Measurements from ENCODE around the gene GGNBP2.

Gene GGNBP2

GRCh38 chr17:36544307-36545076 is at the start of gene GGNBP2:
Gene GGNBP2, plus strand, starts transcription at chr17:36544919. Its CDS starts 806 bp downstream, at chr17:36545725.
- no peaks in the 10 kb centered on the region for H3K9me3 ChIP-seq (ENCODE audit: control insufficient read depth in 2 of 2, low read length in 2 of 2)
- H3K4me1 ChIP-seq (ENCODE audit: control insufficient read depth, insufficient read depth, low read length): peaks cover 32% of the 10 kb centered on the region
- no peaks in the 10 kb centered on the region for H3K27me3 ChIP-seq (ENCODE audit: control insufficient read depth in 1 of 2, insufficient read depth in 2 of 2, low read length in 2 of 2)
- no peaks in the 10 kb centered on the region for H3K36me3 ChIP-seq (ENCODE audit: control insufficient read depth in 2 of 2, insufficient read depth in 2 of 2, low read length in 2 of 2)
- peak within 1 kb of the TSS; percentile 99 for H3K27ac ChIP-seq (ENCODE audit: low read length)
- peak within 1 kb of the TSS; percentile 86 to 98 for H3K4me3 ChIP-seq (ENCODE audit: low read length in 2 of 2)
- H3K9ac ChIP-seq (ENCODE audit: low read length in 2 of 2): peak within 1 kb of the TSS; percentile 94 to 99

GRCh38 chr17:36495076-36495578 is 49.6 kb upstream of the GGNBP2 start:
- Histone ChIP-seq H3K4me1 (ENCODE audit: control insufficient read depth, insufficient read depth, low read length) (no peaks in the 10 kb centered on the region), H3K9ac (ENCODE audit: low read length in 2 of 2) (no peak overlapping the region), H3K36me3 (ENCODE audit: control insufficient read depth in 2 of 2, insufficient read depth in 2 of 2, low read length in 2 of 2) (peaks cover 49 to 57% of the 10 kb centered on the region in 2 donors), H3K27ac (ENCODE audit: low read length) (no peak overlapping the region), H3K4me3 (ENCODE audit: low read length in 2 of 2) (no peak overlapping the region), H3K27me3 (ENCODE audit: control insufficient read depth in 1 of 2, insufficient read depth in 2 of 2, low read length in 2 of 2) (no peaks in the 10 kb centered on the region), H3K9me3 (ENCODE audit: control insufficient read depth in 2 of 2, low read length in 2 of 2) (no peaks in the 10 kb centered on the region)

GRCh38 chr17:36496018-36496789 is 48.5 kb upstream of the GGNBP2 start:
- Histone ChIP-seq H3K9me3 (ENCODE audit: control insufficient read depth in 2 of 2, low read length in 2 of 2) (no peaks in the 10 kb centered on the region), H3K27ac (ENCODE audit: low read length) (no peak overlapping the region), H3K4me1 (ENCODE audit: control insufficient read depth, insufficient read depth, low read length) (no peaks in the 10 kb centered on the region), H3K9ac (ENCODE audit: low read length in 2 of 2) (no peak overlapping the region), H3K4me3 (ENCODE audit: low read length in 2 of 2) (no peak overlapping the region), H3K27me3 (ENCODE audit: control insufficient read depth in 1 of 2, insufficient read depth in 2 of 2, low read length in 2 of 2) (no peaks in the 10 kb centered on the region), H3K36me3 (ENCODE audit: control insufficient read depth in 2 of 2, insufficient read depth in 2 of 2, low read length in 2 of 2) (peaks cover 53 to 62% of the 10 kb centered on the region in 2 donors)

- H3K9ac ChIP-seq (ENCODE audit: low read length in 2 of 2): no peak overlapping the region
- no peaks in the 10 kb centered on the region for H3K27me3 ChIP-seq (ENCODE audit: control insufficient read depth in 1 of 2, insufficient read depth in 2 of 2, low read length in 2 of 2)
- no peak overlapping the region for H3K27ac ChIP-seq (ENCODE audit: low read length)
- H3K4me3 ChIP-seq (ENCODE audit: low read length in 2 of 2): no peak overlapping the region
- H3K9me3 ChIP-seq (ENCODE audit: control insufficient read depth in 2 of 2, low read length in 2 of 2): no peaks in the 10 kb centered on the region
- no peaks in the 10 kb centered on the region for H3K4me1 ChIP-seq (ENCODE audit: control insufficient read depth, insufficient read depth, low read length)
- peaks cover 47 to 50% of the 10 kb centered on the region in 2 donors for H3K36me3 ChIP-seq (ENCODE audit: control insufficient read depth in 2 of 2, insufficient read depth in 2 of 2, low read length in 2 of 2)
Observed at GRCh38 chr17:36498155-36498554, 46.6 kb upstream of the GGNBP2 start.

- Histone ChIP-seq H3K4me1 (ENCODE audit: control insufficient read depth, insufficient read depth, low read length) (no peaks in the 10 kb centered on the region), H3K9me3 (ENCODE audit: control insufficient read depth in 2 of 2, low read length in 2 of 2) (no peaks in the 10 kb centered on the region), H3K27ac (ENCODE audit: low read length) (no peak overlapping the region), H3K4me3 (ENCODE audit: low read length in 2 of 2) (no peak overlapping the region), H3K27me3 (ENCODE audit: control insufficient read depth in 1 of 2, insufficient read depth in 2 of 2, low read length in 2 of 2) (no peaks in the 10 kb centered on the region), H3K9ac (ENCODE audit: low read length in 2 of 2) (no peak overlapping the region), H3K36me3 (ENCODE audit: control insufficient read depth in 2 of 2, insufficient read depth in 2 of 2, low read length in 2 of 2) (peaks cover 46 to 48% of the 10 kb centered on the region in 2 donors)
Observed at GRCh38 chr17:36498560-36499300, 46.0 kb upstream of the GGNBP2 start.

- H3K27me3 ChIP-seq (ENCODE audit: control insufficient read depth in 1 of 2, insufficient read depth in 2 of 2, low read length in 2 of 2): no peaks in the 10 kb centered on the region
Observed at GRCh38 chr17:36500745-36501225, 43.9 kb upstream of the GGNBP2 start.

GRCh38 chr17:36501351-36501750 is 43.4 kb upstream of the GGNBP2 start:
- Histone ChIP-seq H3K4me3 (ENCODE audit: low read length in 2 of 2) (no peak overlapping the region), H3K27ac (ENCODE audit: low read length) (no peak overlapping the region), H3K27me3 (ENCODE audit: control insufficient read depth in 1 of 2, insufficient read depth in 2 of 2, low read length in 2 of 2) (no peaks in the 10 kb centered on the region), H3K9ac (ENCODE audit: low read length in 2 of 2) (no peak overlapping the region), H3K9me3 (ENCODE audit: control insufficient read depth in 2 of 2, low read length in 2 of 2) (no peaks in the 10 kb centered on the region), H3K4me1 (ENCODE audit: control insufficient read depth, insufficient read depth, low read length) (no peaks in the 10 kb centered on the region), H3K36me3 (ENCODE audit: control insufficient read depth in 2 of 2, insufficient read depth in 2 of 2, low read length in 2 of 2) (peaks cover 38 to 39% of the 10 kb centered on the region in 2 donors)

More at GRCh38 chr17:36500745-36501225, 43.9 kb upstream of the GGNBP2 start:
- Histone ChIP-seq H3K36me3 (ENCODE audit: control insufficient read depth in 2 of 2, insufficient read depth in 2 of 2, low read length in 2 of 2) (peaks cover 40 to 44% of the 10 kb centered on the region in 2 donors), H3K27ac (ENCODE audit: low read length) (no peak overlapping the region), H3K9me3 (ENCODE audit: control insufficient read depth in 2 of 2, low read length in 2 of 2) (no peaks in the 10 kb centered on the region), H3K4me3 (ENCODE audit: low read length in 2 of 2) (no peak overlapping the region), H3K4me1 (ENCODE audit: control insufficient read depth, insufficient read depth, low read length) (no peaks in the 10 kb centered on the region), H3K9ac (ENCODE audit: low read length in 2 of 2) (no peak overlapping the region)

GRCh38 chr17:36501963-36502362 is 42.8 kb upstream of the GGNBP2 start:
- H3K9me3 ChIP-seq (ENCODE audit: control insufficient read depth in 2 of 2, low read length in 2 of 2): no peaks in the 10 kb centered on the region
- H3K27ac ChIP-seq (ENCODE audit: low read length): no peak overlapping the region
- no peak overlapping the region for H3K4me3 ChIP-seq (ENCODE audit: low read length in 2 of 2)
- no peak overlapping the region for H3K9ac ChIP-seq (ENCODE audit: low read length in 2 of 2)
- no peaks in the 10 kb centered on the region for H3K27me3 ChIP-seq (ENCODE audit: control insufficient read depth in 1 of 2, insufficient read depth in 2 of 2, low read length in 2 of 2)
- no peaks in the 10 kb centered on the region for H3K4me1 ChIP-seq (ENCODE audit: control insufficient read depth, insufficient read depth, low read length)
- H3K36me3 ChIP-seq (ENCODE audit: control insufficient read depth in 2 of 2, insufficient read depth in 2 of 2, low read length in 2 of 2): peaks cover 32 to 34% of the 10 kb centered on the region in 2 donors

- Histone ChIP-seq H3K27me3 (ENCODE audit: control insufficient read depth in 1 of 2, insufficient read depth in 2 of 2, low read length in 2 of 2) (no peaks in the 10 kb centered on the region), H3K4me3 (ENCODE audit: low read length in 2 of 2) (no peak overlapping the region), H3K9ac (ENCODE audit: low read length in 2 of 2) (no peak overlapping the region), H3K27ac (ENCODE audit: low read length) (no peak overlapping the region), H3K36me3 (ENCODE audit: control insufficient read depth in 2 of 2, insufficient read depth in 2 of 2, low read length in 2 of 2) (peaks cover 23 to 25% of the 10 kb centered on the region in 2 donors), H3K4me1 (ENCODE audit: control insufficient read depth, insufficient read depth, low read length) (no peaks in the 10 kb centered on the region), H3K9me3 (ENCODE audit: control insufficient read depth in 2 of 2, low read length in 2 of 2) (no peaks in the 10 kb centered on the region)
Observed at GRCh38 chr17:36503456-36504155, 41.1 kb upstream of the GGNBP2 start.

- H3K36me3 ChIP-seq (ENCODE audit: control insufficient read depth in 2 of 2, insufficient read depth in 2 of 2, low read length in 2 of 2): peaks cover 20 to 23% of the 10 kb centered on the region in 2 donors
Observed at GRCh38 chr17:36504156-36504545, 40.6 kb upstream of the GGNBP2 start.

More at GRCh38 chr17:36504156-36504545, 40.6 kb upstream of the GGNBP2 start:
- Histone ChIP-seq H3K4me1 (ENCODE audit: control insufficient read depth, insufficient read depth, low read length) (no peaks in the 10 kb centered on the region), H3K27me3 (ENCODE audit: control insufficient read depth in 1 of 2, insufficient read depth in 2 of 2, low read length in 2 of 2) (no peaks in the 10 kb centered on the region), H3K4me3 (ENCODE audit: low read length in 2 of 2) (no peak overlapping the region), H3K27ac (ENCODE audit: low read length) (no peak overlapping the region), H3K9me3 (ENCODE audit: control insufficient read depth in 2 of 2, low read length in 2 of 2) (no peaks in the 10 kb centered on the region), H3K9ac (ENCODE audit: low read length in 2 of 2) (no peak overlapping the region)
